ENCODE results near the gene VPREB3.

VPREB3 gene, protein sequence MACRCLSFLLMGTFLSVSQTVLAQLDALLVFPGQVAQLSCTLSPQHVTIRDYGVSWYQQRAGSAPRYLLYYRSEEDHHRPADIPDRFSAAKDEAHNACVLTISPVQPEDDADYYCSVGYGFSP

DNA sequence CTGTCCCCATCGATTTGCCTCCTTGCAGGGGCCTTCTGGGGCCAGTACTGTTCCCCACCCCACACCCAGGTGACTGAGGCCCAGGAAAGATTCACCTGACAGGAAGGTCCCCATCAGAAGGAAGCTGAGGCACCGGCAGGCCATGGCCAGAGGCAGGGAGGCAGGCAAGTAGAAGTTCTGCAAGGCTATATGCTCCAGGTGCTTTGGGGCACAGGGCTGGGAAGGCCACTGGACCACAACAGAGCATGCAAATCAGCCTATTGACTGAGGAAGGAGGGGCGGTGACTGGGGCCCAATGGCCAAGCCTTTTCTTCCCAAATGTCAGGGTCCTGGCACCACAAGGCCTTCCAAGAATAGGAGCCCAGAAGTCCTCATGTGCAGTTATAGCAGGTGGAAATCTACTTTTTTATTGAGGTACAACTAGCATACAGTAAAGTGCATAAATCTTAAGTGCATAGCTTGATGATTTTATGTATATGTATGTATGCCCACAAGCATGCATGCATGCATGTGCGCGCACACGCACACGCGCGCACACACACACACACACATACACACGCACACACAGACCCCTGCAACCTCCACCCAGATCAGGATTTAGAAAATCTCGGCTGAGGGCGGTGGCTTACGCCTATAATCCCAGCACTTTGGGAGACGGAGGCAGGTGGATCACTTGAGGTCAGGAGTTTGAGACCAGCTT lies at the start of gene VPREB3:
Gene VPREB3 (minus strand): TSS at position 206 of the 700 bp plus-strand sequence. CDS start 62 bp downstream, at position 144.
- DNase-seq (ENCODE audit: low spot score), result no peak

DNA sequence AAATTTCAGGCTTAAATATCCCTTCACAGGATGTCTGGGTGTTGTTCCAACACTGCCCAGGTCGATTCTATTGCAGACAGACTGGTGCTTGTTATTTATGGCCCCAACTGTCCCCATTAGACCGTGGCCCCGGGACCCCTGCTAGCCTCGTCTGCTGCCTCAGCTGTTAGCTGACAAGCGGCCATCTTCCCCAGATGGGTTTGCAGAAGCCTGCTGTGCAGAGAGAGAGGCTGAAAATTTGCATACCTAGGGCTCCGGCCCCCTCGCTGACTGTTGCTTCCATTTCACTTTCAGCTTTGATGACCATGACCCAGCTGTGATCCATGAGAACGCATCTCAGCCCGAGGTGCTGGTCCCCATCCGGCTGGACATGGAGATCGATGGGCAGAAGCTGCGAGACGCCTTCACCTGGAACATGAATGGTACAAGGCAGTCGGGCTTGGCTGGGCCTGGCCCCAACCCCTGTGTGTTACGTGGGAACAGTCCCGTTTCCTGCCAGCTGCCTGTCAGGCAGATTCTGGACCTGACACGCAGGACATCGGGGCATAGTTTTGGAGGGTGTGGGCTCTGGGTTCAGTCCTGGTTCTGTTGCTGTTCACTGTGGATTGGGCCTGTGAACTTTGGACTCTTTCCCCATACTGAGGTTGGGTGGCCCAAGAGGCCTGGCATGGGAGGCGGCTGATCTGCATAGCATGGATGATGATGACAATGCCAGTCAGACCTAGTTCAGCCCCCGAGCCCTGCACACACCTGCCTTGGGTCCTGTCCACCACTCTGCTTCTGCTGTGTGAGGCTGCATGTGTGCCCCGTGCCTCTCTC lies 49.0 kb upstream of the VPREB3 start:
- no peak for DNase-seq (ENCODE audit: low spot score)

DNA sequence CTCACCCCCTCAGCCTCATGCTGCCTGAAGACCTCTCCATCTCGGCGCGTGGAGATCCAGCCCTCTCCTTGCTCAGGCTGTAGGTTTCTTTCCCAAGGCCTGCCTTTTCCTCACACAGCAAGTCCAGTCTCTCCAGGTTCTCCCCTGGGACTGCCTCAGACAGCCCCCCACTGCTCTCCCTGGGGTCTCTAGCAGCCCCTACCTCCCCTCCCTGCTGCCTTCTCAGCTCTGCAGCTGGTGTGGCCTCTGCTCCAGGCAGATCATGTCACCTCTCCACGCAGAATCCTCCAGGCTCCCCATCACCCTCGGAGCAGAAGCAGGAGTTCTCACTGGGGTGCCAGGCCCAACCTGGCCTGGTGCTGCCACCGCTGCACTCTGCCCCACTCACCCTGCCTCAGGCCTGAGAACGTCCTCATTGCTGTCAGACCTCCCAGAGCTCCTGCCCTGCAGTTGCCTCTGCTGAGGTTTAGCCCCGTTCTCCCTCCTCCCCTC lies 47.7 kb upstream of the VPREB3 start:
- DNase-seq (ENCODE audit: low spot score), result no peak

DNA sequence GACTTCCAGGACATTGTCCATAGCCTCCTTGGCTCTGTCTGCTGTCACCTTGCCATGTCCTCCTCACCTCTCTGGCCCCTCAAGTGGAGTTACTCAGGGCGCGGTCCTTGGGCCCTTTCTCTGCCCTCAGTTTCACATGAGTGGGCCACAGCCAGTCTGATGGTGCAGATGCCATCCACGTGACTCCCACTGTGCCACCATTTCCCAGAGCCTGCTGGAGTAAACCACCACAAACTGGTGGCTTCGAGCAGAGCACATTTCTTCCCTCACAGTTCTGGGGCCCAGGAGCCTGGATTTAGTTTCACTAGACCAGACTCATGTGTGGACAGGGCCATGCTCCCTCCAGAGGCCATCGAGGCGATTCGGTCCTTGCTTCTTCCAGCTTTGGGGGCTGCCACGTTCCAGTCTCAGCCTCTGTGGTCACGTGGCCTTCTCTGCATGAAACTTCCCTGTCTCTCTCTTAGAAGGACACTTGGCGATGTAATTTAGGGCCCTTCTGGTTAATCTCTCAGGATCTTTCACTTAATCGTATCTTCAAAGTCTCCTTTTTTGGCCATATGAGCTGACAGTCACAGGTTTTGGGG lies 47.1 kb upstream of the VPREB3 start:
- no peak for DNase-seq (ENCODE audit: low spot score)

DNA sequence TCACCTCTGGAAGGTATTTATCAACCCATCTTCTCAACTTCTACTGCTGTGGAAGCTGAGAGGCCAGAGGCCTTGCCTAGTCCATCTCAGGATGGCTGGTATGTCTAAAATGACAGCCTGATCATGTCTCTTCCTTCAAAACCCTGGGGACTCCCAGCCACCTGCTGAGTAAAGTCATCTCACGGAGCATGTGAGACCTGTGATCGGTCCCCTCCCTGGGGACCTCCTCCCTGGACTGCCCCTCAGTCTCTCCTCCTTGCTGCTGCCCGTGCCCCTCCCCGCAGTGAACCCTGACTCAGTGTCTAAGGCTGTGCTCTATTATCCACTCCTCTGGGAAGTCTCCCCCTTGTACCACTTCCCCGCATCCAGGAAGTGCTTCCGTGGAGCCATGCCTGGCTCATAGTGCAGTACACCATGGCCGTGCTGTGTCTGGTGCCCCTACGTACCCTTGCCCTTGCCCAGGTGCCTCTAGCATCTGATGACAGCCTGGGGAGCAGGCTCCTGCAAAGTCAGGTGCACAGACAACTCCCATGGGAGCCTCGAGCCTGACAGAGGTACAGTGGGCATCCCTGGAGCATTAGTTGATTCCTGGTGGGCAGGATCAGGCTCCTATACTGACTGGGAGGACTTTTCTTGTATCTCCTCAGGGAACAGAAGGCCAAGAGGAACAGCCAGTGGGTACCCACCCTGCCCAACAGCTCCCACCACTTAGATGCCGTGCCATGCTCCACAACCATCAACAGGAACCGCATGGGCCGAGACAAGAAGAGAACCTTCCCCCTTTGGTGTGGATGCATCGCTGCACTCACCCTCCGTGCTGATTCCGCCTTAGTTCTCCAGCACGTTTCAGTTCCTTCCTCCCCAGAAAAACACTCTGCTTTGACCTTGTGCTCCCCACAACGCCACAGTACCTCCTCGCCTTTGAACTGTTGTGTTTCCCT lies 46.3 kb upstream of the VPREB3 start:
- no peak for DNase-seq (ENCODE audit: low spot score)

DNA sequence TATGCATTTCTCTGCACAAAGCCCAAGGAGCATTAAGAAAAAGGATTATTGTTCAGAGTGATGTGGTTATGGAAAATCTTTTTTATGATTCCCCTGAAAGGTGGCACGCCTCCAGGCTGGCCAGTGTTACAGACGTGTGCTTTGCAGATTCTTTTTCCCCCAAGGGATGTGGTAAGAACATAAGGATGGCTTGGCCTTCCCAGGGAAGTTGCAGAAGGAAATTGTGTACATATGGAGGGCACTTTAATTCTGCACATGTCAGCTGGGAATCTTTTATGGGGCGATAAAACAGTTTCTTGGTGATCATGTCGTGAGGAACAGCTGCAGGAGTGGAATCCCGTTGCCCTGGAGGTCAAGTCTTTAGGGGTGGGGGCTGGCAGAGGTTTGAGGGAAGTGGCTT lies 42.2 kb upstream of the VPREB3 start:
- no peak for DNase-seq (ENCODE audit: low spot score)

DNA sequence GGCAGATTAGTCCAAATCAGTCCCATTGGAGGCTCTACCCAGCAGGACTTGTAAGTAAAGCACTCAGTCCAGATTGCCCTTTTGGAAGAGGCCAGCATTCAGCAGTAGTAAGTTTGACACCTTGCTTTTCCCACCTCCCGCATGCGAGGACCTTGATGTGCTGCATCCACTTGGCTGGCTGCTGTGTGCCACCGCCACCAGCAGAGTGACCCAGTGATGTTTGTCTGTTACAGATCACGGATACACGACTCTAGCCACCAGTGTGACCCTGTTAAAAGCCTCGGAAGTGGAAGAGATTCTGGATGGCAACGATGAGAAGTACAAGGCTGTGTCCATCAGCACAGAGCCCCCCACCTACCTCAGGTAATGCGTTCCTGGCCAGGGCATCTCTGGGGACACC lies 39.1 kb upstream of the VPREB3 start:
- no peak for DNase-seq (ENCODE audit: low spot score)

DNA sequence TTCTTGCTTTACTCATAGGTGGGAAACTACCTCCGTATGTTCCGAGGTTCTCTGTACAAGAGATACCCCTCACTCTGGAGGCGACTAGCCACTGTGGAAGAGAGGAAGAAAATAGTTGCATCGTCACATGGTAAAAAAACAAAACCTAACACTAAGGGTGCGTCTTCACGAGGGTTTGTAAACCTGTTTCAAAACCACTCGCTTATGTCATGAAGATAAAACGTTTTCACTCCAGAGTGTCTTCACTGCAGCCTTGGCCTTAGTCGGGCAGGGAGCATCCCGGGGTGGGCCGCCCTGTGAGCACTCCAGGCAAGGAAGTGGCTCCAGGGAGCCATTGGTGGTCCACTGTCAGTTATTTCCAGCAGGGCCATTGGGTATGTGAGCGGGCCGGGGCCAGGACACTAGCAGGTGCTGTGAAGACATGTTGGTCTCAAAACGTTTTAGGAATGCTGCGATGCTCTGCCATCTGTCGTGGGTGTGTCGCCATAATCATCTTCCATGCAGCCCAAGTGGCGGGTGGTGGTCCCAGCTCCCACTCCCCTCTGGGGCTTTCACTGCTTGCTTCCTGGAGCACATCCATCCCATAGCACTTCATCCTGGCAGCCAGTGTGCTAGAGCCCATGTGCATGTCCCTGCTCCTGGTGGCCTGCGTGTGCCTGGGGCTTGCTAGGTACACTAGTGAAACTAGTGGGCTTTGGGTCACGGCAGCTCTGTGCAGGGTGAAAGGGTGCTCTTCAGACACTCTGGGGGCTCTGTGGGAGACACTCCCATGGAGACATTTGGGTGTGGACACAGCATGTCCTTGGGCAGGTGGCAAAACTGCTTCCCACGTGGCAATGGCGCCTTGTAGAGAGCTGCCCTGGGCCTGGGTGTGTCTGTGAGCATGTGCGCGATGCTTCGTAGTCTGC lies 37.8 kb upstream of the VPREB3 start:
- DNase-seq (ENCODE audit: low spot score), result no peak

DNA sequence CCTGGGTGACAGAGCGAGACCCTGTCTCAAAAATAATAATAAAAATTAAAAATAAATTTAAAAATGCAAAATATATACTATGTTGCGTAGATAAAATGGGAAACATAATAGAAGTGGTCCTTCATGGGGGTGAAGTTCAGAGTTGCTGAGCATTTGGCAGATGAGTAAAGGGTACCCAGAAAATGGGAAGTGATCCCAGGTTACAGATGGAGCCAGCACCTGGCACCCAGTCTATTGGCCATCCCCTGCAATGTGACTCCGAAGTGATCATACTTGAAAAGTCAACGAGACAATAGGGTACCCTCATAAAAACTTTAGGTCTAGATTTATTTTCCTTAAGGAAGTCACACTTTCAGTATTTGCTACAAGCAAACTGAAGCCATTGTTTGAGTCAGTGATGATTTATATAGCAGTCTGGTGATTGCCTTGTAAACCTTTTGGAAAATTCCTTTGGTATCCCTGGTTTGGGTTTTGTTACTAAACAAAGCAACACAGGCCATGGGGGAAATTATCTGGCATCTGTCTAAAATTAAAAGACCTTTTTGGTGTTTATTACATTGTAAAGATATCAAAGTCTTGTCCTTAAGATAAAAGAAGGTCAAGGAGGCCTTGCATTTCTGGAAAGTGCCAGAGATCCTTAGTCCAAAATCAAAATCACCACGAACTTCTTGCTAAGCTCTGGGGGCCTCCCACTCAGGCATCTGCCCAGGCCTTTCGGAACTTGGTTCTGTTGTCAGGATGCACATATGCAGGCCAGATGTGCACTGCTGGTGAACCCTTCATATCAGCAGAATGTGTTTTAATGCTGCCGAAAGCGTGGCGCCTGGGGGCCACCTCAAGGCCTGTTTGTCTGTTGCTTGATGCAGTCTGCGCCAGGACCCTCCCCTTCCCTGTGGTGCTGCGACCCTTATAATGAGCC lies 36.9 kb upstream of the VPREB3 start:
- no peak for DNase-seq (ENCODE audit: low spot score)

DNA sequence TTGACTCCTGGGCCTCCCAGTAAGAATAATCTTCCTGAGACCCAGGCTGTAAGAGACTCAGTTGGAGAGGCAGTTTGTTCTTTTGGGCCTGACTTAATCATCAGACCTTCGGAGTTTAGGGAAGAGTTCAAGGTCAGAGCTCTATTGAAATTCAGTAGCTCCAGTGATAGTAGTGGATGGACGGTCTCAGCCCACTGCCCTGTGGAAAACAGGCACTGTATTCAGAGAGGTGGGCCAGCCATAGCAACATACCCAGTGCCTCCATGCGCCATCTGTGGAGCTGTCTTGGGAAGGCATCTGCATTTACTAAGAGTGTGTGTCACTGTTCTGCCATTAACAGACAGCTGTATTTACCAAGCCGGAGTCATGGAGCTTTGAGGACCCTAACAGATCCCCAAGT lies 35.4 kb upstream of the VPREB3 start:
- DNase-seq (ENCODE audit: low spot score), result no peak

DNA sequence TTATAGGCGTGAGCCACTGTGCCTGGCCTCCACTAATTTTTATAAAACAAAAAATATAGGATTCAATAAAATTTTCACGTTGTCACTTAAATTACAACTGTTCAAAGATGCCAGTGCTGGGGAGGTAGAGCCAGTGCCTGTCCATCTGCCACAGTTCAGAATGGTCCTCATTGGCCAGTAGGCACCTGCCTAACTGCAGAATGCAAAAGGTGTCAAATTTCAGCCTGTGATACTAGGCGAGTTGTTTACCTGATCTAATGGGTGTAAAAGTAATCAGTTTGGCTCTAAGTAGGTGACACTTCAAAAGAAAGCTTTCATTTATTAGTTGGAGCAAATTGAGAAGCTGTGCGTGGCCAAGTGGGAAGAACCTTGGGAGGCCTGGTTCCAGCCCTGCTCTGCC lies 34.9 kb upstream of the VPREB3 start:
- no peak for DNase-seq (ENCODE audit: low spot score)

DNA sequence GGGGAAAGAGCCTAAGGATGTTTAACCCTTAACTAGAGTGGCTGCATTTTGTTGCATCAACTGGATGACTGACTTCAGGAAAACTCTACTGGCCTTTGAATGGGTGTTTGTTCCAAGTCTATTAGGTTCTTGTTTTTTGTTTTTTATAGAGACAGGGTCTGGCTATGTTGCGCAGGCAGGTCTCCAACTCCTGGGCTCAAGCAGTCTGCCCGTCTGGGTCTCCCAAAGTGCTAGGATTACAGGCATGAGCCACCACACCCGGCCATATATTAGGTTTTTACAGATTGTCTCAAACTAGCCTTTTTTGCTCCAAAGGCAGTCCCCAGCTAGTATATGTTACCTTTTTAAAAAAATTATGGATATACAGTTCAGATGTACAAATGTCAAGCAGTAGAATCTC lies 33.7 kb upstream of the VPREB3 start:
- DNase-seq (ENCODE audit: low spot score), result no peak

DNA sequence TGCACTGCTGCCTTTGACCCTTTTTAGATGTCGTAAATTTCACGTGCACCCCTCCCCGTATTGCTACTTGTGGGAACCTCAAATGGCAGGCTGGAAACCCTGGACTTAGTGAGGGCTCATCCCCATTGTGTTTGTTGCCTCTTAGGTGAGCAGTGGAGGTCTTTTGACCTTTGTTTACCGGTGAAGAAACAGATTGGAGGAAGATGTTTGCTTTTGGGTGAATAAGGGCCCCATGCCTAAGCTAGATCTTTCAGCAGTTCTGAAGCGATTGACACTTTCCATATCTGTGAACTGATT lies 33.3 kb upstream of the VPREB3 start:
- DNase-seq (ENCODE audit: low spot score), result no peak

DNA sequence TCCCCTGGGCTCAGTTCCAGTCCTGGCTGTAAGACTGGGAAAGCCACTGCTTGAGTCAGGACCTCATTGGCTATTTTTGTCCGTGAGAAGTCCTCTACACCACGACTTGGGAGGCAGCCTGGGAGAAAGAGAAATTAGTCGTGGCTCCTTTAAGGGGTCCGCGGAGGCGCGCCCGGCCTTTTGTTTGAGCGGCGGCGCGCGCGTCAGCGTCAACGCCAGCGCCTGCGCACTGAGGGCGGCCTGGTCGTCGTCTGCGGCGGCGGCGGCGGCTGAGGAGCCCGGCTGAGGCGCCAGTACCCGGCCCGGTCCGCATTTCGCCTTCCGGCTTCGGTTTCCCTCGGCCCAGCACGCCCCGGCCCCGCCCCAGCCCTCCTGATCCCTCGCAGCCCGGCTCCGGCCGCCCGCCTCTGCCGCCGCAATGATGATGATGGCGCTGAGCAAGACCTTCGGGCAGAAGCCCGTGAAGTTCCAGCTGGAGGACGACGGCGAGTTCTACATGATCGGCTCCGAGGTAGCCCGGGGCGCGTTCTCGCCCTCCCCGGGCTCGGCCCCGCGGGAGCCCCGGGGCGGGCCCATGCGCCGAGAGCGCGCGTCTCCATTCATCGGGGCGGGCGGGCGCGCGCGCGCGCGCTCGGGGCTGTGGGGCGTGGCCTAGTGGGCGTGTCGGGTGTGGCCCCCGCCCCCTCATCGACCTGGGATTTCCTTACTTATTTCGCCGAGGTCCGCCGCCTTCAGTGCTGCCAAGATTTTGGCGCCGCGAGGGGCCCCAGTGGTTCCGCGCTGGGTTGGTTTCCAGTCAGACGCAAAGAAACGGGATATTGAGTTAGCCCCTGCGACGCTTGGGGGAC lies 32.8 kb upstream of the VPREB3 start, which contains the start of gene SMARCB1:
Gene SMARCB1 (plus strand): TSS at position 215 of the 848 bp plus-strand sequence. CDS start 204 bp downstream, at position 419.
- DNase-seq (ENCODE audit: low spot score), result peak; percentile 87

DNA sequence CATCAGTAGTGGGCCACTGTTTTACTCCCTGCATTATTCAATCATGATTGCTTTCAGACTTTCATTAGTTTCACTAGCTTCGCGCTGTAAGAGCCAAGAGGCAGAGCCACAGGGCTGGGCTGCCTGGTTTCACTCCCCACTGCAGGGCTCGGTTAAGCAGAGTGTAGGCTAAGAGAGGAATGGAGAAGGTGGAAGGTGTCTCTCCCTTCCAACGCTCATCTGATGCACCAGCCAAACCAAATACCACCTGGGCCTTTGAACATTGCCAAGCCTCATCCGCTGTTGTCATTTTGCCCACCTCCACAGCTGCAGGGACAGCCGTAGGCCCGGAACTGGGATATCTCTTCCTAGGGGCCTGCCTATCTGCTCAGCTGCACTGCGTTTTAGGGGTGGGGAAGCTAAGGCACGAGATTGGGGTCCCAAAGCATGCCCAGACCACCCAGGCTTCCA lies 32.1 kb upstream of the VPREB3 start:
- no peak for DNase-seq (ENCODE audit: low spot score)

DNA sequence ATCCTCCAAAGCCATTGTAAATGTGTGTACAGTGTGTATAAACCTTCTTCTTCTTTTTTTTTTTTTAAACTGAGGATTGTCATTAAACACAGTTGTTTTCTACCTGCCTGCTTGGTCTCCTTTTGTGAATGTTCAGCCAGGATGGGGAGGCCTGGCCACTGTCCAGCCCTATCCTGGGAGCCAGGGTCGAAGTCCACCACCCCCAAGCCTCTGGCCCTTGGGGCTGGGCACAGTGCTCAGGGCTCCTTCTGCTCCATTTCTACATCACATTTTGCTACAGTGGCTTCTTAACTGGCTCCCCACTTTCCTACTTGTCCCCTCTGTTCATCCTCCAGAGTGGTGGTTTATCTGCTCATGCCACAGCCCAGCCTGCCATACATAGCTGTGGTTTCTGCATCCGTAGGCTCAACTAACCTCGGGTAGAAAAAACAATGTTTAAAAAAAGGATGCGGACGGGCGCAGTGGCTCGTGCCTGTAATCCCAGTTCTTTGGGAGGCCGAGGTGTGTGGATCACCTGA lies 30.0 kb upstream of the VPREB3 start:
- DNase-seq (ENCODE audit: low spot score), result no peak

DNA sequence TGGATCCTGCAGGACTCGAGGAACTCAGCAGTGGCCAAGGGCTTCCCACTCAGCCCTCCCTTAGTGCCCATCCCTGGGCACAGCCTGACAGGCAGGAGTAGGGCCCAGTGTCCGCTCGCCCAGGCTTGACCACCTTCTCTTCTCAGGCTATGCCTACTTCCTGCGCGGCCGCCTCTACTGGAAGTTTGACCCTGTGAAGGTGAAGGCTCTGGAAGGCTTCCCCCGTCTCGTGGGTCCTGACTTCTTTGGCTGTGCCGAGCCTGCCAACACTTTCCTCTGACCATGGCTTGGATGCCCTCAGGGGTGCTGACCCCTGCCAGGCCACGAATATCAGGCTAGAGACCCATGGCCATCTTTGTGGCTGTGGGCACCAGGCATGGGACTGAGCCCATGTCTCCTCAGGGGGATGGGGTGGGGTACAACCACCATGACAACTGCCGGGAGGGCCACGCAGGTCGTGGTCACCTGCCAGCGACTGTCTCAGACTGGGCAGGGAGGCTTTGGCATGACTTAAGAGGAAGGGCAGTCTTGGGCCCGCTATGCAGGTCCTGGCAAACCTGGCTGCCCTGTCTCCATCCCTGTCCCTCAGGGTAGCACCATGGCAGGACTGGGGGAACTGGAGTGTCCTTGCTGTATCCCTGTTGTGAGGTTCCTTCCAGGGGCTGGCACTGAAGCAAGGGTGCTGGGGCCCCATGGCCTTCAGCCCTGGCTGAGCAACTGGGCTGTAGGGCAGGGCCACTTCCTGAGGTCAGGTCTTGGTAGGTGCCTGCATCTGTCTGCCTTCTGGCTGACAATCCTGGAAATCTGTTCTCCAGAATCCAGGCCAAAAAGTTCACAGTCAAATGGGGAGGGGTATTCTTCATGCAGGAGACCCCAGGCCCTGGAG lies 29.3 kb upstream of the VPREB3 start:
- DNase-seq (ENCODE audit: low spot score), result no peak
